ENCODE measurements around the gene SLC6A11.

The SLC6A11 gene

DNA sequence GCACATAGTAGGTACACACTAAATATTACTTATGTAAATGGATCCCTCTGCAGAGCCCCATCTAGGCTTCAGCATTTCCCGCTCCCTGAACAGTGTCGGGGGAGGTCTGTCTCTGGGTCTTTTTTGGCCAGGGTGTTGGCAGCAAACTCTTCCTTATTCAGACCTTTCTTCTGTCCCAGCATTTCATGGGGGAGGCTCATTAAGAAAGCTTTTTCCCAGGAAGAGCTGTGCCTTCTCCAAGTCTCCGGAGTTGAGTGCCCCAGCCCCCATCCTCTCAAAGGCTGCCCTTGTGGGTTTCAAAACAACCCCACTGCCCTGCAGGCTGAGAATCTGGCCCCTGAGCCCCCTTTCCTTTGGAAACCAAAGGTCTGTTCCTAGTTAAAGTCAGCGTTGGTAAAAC is 25.1 kb downstream of the SLC6A11 start:
- no peak for DNase-seq (ENCODE audit: low read depth in 2 of 2)

DNA sequence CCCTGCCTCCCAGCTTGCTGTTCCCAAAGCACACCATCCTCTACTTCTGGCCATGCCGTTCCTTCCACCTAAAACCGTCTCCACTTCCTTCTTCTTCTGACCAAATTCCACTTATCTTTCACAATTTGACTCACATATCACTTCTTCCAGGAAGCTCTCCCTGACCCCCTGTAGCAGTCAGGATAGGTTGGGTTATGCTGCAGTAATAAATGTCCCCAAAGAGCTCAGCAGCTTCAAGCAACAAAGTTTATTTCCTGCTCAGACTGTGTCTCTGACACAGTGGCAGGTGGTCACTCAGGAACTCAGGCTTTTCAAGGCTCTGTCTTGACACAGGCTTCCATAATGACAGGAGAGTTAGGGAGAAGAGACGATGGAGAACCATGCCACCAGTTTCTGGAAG is 27.4 kb downstream of the SLC6A11 start:
- no peak for DNase-seq (ENCODE audit: low read depth in 2 of 2)

DNA sequence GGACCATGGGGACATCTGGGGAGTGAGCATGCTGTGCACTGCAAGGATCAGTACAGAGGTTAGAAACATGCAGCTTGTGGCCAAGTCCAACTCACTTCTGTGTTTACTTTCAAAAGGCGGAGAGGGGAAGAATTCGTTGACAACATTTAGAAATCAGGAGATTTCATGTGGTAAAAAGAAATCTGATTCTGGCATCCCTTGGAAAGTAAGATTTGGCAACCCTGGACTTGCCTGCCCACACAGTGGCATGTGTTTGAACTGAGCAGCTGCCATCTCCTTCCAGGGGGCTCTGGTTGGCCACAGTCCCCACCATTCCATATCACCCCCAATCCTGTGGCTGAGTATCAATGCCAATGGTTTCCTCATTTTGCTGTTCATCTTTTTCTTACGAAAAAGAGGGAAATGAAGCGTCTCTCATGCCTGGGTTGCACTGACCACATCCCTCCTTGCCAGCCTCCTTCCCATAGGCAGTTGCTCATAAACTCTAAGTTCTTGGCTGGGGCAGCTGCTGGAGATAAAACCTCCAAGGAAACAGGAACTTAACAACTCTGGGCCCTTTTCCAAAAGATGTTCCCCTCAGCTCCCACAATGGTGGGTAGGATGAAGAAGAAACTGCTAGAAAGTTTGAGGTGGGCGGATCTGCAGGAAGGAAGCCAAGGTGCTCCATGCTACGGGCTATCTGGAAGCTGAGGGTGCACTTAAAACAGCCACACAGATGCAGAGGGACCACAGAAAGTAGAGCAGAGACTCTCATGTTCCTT is 29.2 kb downstream of the SLC6A11 start:
- no peak for DNase-seq (ENCODE audit: low read depth in 2 of 2)

DNA sequence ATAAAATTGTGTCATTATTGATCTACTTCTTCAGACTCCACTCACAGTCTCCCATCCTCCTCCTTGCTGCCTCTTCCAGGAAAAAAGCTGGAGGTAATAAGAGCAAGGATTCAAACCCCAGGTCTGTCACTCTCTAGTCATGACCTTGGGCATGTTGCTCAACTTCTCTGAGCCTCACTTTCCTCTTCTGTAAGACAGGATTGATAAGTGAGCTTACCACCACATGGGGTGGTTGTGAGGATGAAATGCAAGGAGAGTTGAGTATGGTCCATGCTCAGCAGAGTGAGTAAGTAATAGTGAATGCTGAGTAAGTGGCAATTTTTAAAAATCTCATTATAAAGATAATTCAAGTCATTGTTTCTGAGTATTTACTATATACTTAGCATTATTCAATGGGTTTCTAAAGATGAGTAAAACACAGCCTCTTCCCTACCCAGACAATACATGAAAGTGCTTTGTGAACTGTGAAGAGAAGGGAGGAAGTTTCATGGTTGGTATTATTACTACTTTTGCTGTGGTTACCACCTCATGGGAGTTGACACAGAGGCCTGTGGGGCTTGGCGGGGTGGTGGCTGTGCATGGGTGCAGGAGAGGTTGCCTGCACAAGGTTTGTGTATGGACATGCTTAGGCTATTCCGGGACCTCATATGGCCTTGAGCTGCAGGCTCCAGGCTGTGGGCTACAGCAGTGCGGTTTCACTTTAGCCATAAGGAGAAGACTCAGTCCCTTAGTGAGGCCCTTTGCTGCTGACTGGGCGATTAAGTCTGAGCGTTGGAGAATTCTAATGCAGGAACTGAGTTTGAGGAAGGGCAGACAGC is 30.0 kb downstream of the SLC6A11 start:
- no peak for DNase-seq (ENCODE audit: low read depth in 2 of 2)

DNA sequence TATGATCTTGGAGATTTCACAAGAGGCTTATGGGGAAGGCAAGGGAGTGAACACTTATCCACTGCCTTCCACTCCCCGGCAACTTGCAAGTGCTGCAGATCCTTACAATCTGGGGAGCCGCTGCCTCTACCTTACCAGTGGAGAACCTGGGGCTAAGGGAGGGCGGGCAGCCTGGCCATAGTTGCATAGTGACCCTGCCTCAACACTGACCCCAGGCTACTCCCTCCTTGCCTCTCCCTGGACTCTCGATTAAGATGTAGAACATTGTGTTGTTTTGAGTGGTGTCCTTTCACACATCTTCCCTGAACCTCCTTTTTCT is 30.6 kb downstream of the SLC6A11 start:
- DNase-seq (ENCODE audit: low read depth in 2 of 2): no peak

DNA sequence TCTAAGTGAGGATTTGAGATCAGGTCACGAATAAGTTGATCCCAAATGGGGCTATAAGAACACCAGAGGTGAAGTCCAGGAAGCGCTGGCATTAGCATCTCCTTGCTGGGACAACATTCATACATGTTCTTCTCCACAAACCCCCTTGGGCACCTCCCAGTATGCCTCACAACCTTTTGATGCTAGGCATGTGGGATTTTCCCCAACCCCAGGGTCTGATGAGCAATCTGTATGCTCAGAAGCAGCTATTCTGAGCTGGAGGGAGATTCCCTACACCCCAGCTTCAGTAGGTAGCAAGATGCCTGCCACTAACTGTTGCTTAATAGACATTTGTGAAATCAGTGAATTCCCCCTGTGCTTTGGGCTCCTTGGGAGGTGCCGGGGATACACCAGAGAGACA is 32.2 kb downstream of the SLC6A11 start:
- DNase-seq (ENCODE audit: low read depth in 2 of 2): peak in 1 of 2 donors; percentile 5

DNA sequence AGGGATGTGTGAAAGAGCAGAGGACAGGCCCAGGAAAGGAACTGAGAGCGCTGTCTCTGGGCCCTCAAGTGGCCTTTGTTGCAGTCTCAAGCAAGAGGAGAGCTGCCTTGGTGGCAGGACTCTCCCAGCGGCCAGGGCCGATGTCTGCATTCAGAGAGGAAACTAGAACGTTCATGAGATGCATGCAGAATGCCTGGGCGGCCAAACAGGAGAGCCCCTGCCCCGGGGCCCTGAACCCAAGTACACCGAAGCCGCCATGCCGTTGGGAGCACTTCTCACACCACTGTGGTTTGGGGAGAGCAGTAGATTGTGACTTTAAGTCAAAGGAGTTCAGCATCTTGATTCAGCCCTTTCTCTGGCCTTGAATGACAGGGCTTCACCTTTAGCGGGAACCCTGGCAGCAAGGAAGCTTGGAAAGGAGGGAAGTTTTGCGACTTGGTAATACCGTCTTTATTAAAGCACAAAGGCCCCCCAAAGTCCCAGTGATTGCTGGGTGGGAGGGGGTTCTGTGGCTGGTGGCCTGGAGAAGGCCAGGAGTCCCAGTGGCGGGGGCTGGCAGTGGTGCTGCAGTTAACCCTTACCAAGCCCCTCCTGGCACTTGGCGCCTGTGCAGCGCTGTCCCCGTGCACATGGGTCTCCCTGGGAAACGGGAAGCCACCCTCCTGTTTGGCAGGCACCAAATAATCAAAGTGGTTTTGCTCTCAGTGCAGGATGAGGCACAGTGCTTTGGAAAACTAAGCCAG is 36.2 kb downstream of the SLC6A11 start:
- DNase-seq (ENCODE audit: low read depth in 2 of 2): no peak

DNA sequence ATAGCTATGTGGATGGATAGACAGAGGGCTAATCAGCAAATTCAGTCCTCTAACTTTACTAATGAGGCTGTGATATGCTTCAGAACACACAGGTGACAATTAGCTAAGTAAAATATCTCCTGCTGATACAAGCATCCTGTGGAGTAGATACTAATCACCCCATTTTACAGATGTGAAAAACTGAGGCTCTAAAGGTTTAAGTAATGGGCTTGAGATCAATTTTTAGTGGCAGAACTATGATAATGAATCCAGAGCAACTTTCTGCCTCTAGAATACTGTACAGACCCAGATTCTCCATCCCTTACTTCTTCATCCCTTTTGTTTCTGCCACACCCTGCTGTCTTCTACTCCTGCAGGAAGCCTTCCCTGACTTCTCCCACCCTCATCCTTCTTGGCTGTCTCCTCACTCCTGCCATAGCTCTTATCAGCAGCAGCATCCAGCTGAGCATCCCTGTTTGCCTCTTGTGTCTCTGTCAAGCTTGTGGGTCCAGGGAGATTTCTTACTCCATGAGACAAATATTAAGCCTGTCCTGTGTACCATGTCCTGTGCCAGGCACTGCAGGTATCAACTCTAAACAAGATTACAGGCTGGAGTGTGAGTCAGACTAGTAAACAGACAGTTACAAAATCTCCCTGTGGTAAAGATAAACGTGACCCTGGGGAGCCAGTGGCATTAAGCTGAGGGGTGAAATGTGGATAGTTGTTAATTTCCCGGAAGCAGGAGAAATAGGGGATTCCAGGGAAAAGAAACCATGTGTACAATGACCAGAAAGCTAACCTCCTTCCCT is 39.2 kb downstream of the SLC6A11 start:
- no peak for DNase-seq (ENCODE audit: low read depth in 2 of 2)

DNA sequence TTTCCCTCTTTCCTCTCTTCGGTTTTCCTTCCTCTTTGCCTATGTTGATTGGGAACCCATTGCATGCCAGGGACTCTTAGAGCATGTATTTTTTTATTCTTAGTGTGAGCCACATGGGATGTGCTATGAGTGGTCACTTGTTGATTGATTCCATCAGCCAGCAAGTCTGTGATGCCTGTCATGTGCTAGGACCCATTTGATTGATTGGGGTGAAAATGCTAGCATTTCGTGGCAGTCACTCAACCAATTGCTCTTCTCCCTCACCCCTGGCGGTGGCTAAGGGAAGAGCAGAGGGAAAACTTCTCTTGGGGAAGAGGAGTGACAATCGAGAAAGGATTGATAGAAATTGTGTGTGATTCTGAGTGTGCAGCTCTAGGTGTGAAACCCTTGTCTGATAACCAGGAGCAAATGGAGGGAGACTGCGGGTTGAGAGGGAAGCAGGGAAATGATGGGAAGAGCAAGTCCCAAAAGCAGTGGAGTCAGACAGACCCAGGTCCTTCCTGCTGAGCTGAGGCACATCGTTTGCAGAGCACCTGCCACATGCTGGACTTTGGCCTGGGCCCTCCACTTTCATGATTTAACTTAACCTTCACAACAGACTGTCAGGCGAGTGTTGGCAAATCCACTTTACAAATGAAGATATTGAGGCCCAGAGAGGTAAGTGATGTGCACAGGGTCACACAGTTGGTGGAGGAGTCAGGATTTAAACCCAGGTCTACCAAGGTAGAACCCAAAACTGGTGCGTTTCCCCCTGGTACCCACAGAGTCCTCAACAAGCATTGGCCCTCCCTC is 40.0 kb downstream of the SLC6A11 start:
- DNase-seq (ENCODE audit: low read depth in 2 of 2): no peak

DNA sequence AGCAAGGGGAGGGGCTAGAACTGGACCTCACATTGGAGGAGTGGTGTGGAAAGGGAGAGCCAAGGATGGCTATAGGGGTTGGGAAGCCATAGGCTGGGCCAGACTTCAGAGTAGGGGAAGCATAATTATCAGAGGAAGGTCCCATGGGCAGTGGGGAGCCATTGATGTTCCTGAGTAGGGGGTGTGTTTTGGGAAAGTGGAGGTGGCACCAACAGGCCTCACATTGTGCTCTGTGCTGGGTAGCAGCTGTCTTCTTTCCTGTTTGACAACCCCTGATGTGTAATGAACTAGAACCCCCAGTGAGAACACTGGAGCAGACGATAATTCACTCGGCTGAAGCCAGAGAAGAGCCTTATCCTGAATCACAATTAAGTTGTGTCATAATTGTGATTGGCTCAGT is 41.2 kb downstream of the SLC6A11 start:
- no peak for DNase-seq (ENCODE audit: low read depth in 2 of 2)

DNA sequence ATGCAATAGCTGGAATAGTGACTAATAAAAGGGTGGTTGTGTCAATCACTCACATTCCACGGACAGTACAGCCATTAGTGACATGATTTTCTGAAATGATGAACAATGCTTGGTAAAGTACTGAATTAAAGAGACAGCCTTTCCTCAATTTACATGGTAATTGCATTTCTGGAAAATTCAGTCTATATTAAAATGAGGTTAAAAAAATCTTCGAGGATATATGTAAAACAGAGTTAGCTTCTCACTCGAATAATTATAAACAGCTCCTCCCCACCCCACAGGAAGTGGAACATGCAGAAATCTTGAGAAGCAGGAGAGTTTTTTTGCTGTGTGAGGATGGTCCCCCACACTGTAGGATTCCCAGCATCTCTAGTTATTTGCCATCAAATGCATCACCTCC is 42.1 kb downstream of the SLC6A11 start:
- DNase-seq (ENCODE audit: low read depth in 2 of 2): no peak

DNA sequence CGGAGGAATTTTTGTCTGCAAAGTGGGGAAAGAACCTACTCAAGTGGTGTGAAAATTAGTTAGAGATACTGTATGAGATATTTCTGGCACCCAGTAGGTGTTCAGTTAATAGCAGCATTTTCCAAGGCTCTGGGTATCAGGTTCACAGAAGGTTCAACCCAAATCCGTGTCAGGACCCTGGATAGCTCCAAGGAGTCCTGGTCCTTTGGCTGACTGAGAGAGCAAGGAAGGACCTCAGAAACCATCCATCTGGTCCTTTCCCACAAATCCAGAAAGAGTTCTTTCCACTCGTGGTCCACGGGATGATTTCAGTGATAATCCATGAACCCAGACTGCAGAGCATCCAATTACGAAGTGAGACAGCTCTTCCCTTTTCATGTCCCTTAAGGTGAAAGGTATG is 51.4 kb downstream of the SLC6A11 start:
- no peak for DNase-seq (ENCODE audit: low read depth in 2 of 2)

DNA sequence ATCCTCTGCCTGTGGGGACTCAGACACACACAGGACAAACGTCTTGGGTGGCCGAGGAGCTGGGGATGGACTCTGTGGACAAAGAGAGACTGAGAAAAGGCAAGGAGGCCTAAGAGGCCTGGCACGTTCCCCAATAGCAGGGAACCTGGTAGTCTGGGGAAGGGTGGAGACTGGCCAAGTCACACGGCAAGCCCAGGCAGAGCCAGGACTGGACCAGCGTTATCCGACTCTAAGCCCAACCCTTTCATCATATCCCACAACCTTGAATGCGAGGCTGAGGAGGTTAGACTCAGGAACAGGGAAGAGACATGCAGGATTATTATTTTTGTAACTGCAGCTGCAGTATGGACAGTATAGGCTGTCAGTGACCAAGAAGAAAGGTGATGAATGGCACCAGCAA is 53.4 kb downstream of the SLC6A11 start:
- no peak for DNase-seq (ENCODE audit: low read depth in 2 of 2)

DNA sequence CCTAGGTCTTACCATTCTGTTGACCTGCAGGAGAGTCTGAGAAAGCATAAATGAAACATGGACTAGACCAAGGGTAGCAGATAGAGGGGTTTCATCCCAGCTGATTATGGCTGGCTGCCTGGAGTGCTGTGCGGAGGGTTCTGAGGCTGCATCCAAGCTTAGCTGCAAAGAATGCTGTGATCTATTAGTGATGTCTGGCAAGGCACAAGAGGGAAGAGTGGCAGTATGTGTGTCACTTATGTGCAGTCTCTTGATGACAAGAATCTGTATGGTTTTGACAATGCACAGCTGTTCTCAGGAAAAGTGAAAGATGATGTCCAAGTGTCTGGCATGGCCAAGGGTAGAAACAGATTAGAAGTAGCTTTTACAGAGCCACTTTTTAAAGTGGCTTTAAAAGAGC is 54.3 kb downstream of the SLC6A11 start:
- no peak for DNase-seq (ENCODE audit: low read depth in 2 of 2)

DNA sequence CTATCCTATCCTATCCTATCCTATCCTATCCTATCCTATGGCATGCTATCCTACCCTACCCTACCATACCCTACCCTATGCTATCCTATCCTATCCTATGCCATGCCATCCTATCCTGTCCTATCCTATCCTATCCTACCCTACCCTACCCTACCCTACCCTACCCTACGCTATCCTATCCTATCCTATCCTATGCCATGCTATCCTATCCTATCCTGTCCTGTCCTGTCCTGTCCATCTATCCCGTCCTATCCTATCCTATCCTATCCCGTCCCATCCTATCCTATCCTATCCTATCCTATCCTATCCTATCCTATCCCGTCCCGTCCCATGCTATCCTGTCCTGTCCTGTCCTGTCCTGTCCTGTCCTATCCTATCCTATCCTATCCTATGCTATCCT is 57.4 kb downstream of the SLC6A11 start:
- DNase-seq (ENCODE audit: low read depth in 2 of 2): no peak

DNA sequence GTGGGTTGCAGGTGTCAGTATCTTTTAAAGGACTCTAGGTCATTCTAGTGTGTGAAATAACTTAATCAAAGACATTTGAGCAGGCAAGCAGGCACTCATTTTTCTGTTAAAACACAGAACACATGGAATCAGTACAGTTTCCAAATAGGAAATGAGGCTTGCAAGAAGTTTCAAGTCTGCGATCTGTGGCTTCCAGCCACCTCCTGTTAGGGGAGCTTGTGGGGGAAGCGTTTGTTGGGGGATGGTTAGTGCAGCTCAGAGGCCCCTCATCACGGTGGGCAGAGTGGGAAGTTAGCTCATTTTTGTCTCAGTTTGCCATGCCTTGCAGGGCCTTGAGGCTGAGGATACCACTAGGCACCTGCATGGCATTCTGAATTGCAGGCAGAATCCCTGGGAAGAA is 59.9 kb downstream of the SLC6A11 start:
- DNase-seq (ENCODE audit: low read depth in 2 of 2): no peak

DNA sequence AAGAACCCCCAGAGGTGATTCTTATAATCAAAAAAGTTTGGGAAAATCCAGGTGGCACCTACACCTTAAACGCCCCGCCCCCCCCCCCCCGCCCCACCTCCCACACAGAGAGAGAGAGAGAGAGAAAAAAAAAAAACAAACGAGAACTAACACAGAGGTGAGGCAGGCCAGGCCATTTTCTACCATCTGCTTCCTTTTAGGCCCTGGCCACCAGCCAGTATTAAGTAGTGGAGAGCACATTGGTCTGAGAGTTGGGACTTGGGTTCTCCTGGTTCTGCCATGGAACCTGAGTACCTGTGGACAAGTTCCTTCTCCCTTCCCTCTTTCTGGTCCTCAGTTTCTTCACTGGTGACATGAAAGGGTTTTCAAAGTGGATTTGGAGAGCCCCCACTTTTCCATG is 60.6 kb downstream of the SLC6A11 start:
- no peak for DNase-seq (ENCODE audit: low read depth in 2 of 2)

DNA sequence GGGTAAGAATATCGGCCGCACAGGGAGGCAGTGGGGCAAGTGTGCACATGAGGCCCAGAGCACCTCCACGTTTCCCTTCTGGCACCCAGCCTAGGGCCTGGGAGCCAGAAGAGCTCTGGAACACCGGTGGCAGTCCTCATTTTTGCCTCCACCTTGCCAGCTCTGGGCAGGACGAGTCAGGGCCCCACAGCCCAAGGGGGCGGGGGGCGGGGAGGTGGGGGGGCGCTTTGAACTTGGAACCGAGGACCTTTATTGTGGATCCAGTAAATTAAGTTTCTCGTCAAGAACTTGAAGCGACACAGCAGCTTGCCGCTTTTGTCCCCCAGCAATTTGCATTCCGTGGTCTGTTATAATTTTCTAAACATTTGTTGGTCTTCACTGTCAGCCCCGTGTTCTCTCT is 66.8 kb downstream of the SLC6A11 start:
- no peak for DNase-seq (ENCODE audit: low read depth in 2 of 2)

DNA sequence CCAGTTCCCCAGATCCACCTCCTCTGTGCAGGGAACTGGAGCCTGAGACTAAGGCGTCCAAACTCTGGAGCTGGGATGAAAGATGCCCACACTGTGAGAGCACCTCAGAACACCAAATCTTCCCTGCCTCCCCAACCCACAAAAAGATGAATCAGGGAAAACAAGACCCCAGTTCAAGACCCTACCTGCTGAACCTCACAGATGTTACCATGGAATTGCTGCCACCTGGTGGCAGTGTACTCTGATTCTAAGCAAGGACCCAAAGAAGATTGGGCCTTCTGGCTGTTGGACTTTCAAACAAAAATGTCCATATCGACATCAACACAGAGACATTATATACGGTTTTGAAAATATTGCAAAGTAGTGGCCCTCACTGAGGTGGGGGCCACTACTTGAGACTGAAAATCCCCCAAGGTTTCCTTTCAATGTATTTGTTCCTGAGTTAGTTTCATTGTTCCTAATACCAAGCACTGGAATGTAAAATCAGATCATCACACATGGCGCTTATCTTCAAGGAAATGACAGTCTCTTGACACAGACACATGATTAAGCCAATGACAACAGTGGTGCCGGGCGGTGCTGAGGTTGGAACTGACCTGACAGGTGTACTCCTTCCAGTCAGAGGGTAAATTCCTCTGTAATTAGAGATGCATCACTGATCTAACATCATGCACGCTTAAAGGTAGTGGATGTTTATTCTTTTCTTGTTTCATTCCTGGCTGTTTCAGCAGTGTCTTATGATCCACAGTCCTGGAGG is 67.6 kb downstream of the SLC6A11 start:
- DNase-seq (ENCODE audit: low read depth in 2 of 2): no peak

DNA sequence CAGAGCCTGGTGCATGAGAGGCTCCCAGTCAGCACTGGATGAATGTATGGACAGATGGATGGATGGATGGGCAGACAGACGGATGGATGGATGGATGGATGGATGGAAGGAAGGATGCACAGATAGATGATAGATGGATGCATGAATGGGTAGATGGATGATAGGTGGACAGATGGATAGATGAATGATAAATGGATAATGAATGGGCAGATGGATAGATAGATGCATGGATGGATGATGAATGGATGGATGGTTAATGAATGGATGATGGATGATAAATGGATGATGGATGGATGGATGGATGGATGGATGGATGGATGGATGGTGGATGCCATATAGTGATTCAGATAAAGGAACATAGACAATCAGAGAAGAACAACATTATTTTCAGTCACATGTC is 71.0 kb downstream of the SLC6A11 start:
- no peak for DNase-seq (ENCODE audit: low read depth in 2 of 2)

Data from activated CD4-positive, alpha-beta T cell treated with anti-CD3 and anti-CD28 coated beads for 24 hours (primary cell).